Measurements from ENCODE around the gene PC.
A peak's percentile ranks its signal among the peaks of the same experiment; 100 is the strongest.

Gene PC

GRCh38 chr11:66870131-66870530 lies 88.1 kb downstream of the PC start:
- TF ChIP-seq TEAD4 (IDR thresholded peaks at IDR 0.05) (no peak), MAX (IDR thresholded peaks at IDR 0.05) (no peak), REST (IDR thresholded peaks at IDR 0.05; ENCODE audit: low read depth) (no peak), RAD21 (IDR thresholded peaks at IDR 0.05; ENCODE audit: low read depth) (no peak), TCF12 (IDR thresholded peaks at IDR 0.05; ENCODE audit: low read depth) (no peak), USF1 (IDR thresholded peaks at IDR 0.05) (no peak), CREB1 (IDR thresholded peaks at IDR 0.05; ENCODE audit: low read depth) (no peak), EP300 (IDR thresholded peaks at IDR 0.05; ENCODE audit: borderline replicate concordance) (no peak), TAF1 (IDR thresholded peaks at IDR 0.05; ENCODE audit: low read depth) (no peak), YY1 (IDR thresholded peaks at IDR 0.05; ENCODE audit: low read depth) (no peak), NFIC (IDR thresholded peaks at IDR 0.05) (no peak), ZBTB7A (IDR thresholded peaks at IDR 0.05; ENCODE audit: low read depth) (no peak), EGR1 (IDR thresholded peaks at IDR 0.05) (no peak), FOXM1 (IDR thresholded peaks at IDR 0.05; ENCODE audit: borderline replicate concordance, low read depth) (no peak), CEBPB (IDR thresholded peaks at IDR 0.05) (no peak)

- TF ChIP-seq YY1 (IDR thresholded peaks at IDR 0.05; ENCODE audit: low read depth) = no peak
- no peak for TF ChIP-seq REST (IDR thresholded peaks at IDR 0.05; ENCODE audit: low read depth)
- TF ChIP-seq NFIC (IDR thresholded peaks at IDR 0.05) = no peak
- no peak for TF ChIP-seq EGR1 (IDR thresholded peaks at IDR 0.05)
- TF ChIP-seq FOXM1 (IDR thresholded peaks at IDR 0.05; ENCODE audit: borderline replicate concordance, low read depth) = no peak
- TF ChIP-seq EP300 (IDR thresholded peaks at IDR 0.05; ENCODE audit: borderline replicate concordance) = no peak
- TF ChIP-seq TEAD4 (IDR thresholded peaks at IDR 0.05) = no peak
- TF ChIP-seq CREB1 (IDR thresholded peaks at IDR 0.05; ENCODE audit: low read depth) = no peak
- TF ChIP-seq TCF12 (IDR thresholded peaks at IDR 0.05; ENCODE audit: low read depth) = no peak
- no peak for TF ChIP-seq MAX (IDR thresholded peaks at IDR 0.05)
- no peak for TF ChIP-seq TAF1 (IDR thresholded peaks at IDR 0.05; ENCODE audit: low read depth)
- TF ChIP-seq ZBTB7A (IDR thresholded peaks at IDR 0.05; ENCODE audit: low read depth) = no peak
- no peak for TF ChIP-seq RAD21 (IDR thresholded peaks at IDR 0.05; ENCODE audit: low read depth)
- TF ChIP-seq CEBPB (IDR thresholded peaks at IDR 0.05) = no peak
- no peak for TF ChIP-seq USF1 (IDR thresholded peaks at IDR 0.05)
Measured at GRCh38 chr11:66869567-66869870, 88.7 kb downstream of the PC start.

GRCh38 chr11:66868726-66869566 lies 89.2 kb downstream of the PC start:
- TF ChIP-seq EGR1 (IDR thresholded peaks at IDR 0.05) (peak; percentile 85), TAF1 (IDR thresholded peaks at IDR 0.05; ENCODE audit: low read depth) (no peak), REST (IDR thresholded peaks at IDR 0.05; ENCODE audit: low read depth) (no peak), RAD21 (IDR thresholded peaks at IDR 0.05; ENCODE audit: low read depth) (peak; percentile 51), USF1 (IDR thresholded peaks at IDR 0.05) (peak; percentile 48), MAX (IDR thresholded peaks at IDR 0.05) (peak; percentile 72; the same call in 1 of the 2 replicates), TEAD4 (IDR thresholded peaks at IDR 0.05) (no peak)

Data from Ishikawa (cell line).